HG02642 (cell line): Measurements from ENCODE around the gene TAF1B.

Experiments
- ATAC-seq: cut with Tn5 transposase; IDR thresholded peaks from one replicate; pipeline ENCODE4 v1.9.1; 2021; ENCODE audit warnings: mild to moderate bottlenecking; ENCODE audit not compliant: unreplicated experiment, poor library complexity

The TAF1B gene

DNA sequence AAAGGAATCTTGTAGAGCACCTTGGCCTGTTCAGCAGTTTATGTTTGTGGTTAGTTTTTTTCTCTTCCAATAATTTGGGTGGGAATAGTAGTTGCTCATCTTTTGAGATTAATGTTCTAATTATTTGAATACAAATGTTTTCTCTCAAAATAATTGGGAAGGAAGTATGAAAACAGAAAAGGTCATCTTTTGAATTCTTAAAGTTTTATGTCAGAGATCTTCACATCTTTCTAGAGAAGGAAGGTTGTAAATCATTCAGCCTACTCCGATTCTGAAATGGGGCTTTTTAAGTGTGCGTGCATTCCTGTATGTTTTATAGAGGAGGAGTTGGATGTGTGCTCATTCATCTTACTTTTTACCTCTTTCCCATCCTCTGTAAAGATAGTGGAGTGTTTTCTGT lies 137.2 kb downstream of the TAF1B start:
- ATAC-seq, result no peak

DNA sequence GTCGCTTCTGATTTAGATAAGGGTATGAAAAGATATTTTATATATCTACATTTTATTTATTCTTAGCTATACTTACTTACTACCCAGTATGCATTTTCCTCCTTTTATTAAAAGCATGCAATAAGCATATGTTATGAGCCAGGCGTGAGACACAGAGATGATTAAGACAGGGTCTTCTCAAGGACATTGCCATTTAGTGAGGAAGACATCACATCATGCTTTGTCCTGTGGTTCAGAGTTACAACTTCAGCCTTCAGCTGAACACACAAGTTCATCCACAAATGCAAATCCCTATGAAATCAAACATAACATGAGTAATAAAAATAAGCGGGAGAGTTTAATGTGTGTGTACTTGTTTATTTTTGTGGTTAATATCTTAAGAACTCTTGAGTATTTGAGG lies 138.4 kb downstream of the TAF1B start:
- no peak for ATAC-seq

GRCh38 chr2:9982248-9982647 lies 139.0 kb downstream of the TAF1B start:
- ATAC-seq, result no peak

GRCh38 chr2:9982891-9983290 lies 139.6 kb downstream of the TAF1B start:
- no peak for ATAC-seq

DNA sequence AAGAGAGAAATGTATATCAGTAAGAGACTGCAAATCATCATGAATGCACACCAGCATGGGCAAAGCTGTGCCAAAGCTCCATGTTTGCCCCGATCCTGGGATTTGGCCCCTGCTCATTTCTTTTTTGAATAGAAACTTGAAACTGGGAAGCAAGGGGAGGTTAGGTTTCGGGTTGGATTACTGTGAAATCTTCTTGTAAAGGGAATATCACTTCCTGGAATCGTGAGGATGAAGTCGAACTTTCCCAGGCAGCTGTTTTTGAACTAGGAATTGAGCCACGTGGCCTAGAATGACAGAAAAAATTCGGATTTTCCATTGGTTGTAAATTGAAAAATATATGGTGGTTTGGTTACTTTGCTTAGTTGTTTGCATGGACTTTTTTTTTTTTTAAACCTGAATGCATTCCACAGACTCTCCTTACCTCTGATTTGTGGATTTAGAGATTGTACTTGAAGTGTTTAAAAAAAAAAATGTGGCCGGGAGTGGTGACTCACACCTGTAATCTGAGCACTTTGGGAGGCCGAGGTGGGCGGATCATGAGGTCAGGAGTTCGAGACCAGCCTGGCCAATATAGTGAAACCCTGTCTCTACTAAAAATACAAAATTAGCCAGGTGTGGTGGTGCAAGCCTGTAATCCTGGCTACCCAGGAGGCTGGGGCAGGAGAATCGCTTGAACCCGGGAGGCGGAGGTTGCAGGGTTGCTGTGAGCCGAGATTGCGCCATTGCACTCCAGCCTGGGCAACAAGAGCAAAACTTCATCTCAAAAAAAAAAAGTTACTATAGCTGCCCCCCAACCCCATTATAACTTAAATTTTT lies 140.3 kb downstream of the TAF1B start:
- no peak for ATAC-seq
